Astrocyte (in vitro differentiated cells and primary cell): Measurements from ENCODE around the gene ZC3H4. TPM values are rescaled to one million over a fixed set of nuclear protein-coding genes. Genes with fewer than 3 reads are reported as not detected.

Source experiments
- DNase-seq: peaks from one replicate; pipeline ENCODE4 v3.0.0-alpha.2; 2010; ENCODE audit warnings: low read depth
- FAIRE-seq: peaks from 2 replicates; lab custom pipeline; 2011; peaks lifted over from hg19 to GRCh38; lab: Jason Lieb, UNC
- H2AFZ ChIP-seq: 2 replicates; pipeline ENCODE4 v1.6.0; 2012; ENCODE audit warnings: low read depth, low read length, inconsistent platforms
- H3K27ac ChIP-seq: 2 replicates; pipeline ENCODE4 v1.5.1; 2011; ENCODE audit warnings: low read depth, low read length, inconsistent platforms
- H3K27me3 ChIP-seq: 2 replicates; pipeline ENCODE4 v1.6.0; 2011; ENCODE audit warnings: low read length, inconsistent platforms; ENCODE audit not compliant: insufficient read depth
- H3K36me3 ChIP-seq: 2 replicates; pipeline ENCODE4 v1.5.1; 2011; ENCODE audit warnings: low read length, inconsistent platforms; ENCODE audit not compliant: insufficient read depth
- H3K4me1 ChIP-seq: 2 replicates; pipeline ENCODE4 v1.5.1; 2011; ENCODE audit warnings: low read length, inconsistent platforms; ENCODE audit not compliant: insufficient read depth
- H3K4me2 ChIP-seq: 2 replicates; pipeline ENCODE4 v1.6.0; 2012; ENCODE audit warnings: low read length, inconsistent platforms
- H3K4me3 ChIP-seq: 2 replicates; pipeline ENCODE4 v1.5.1; 2011; ENCODE audit warnings: low read depth, mild to moderate bottlenecking, low read length, inconsistent platforms; ENCODE audit not compliant: insufficient read depth
- H3K79me2 ChIP-seq: 2 replicates; pipeline ENCODE4 v1.6.0; 2012; ENCODE audit warnings: mild to moderate bottlenecking, low read length, inconsistent platforms; ENCODE audit not compliant: insufficient read depth
- H3K9ac ChIP-seq: 2 replicates; pipeline ENCODE4 v1.6.0; 2012; ENCODE audit warnings: mild to moderate bottlenecking, low read length, inconsistent platforms
- H3K9me3 ChIP-seq: 2 replicates; pipeline ENCODE4 v1.5.1; 2012; ENCODE audit warnings: low read depth, mild to moderate bottlenecking, low read length, inconsistent platforms; ENCODE audit not compliant: insufficient read depth
- H4K20me1 ChIP-seq: 2 replicates; pipeline ENCODE4 v1.6.0; 2012; ENCODE audit warnings: low read length, inconsistent platforms; ENCODE audit not compliant: insufficient read depth
- H3K27ac Mint-ChIP-seq: one replicate; pipeline ENCODE4 v1.8.0; 2021; ENCODE audit warnings: mild to moderate bottlenecking, mixed read lengths; ENCODE audit not compliant: unreplicated experiment
- H3K27me3 Mint-ChIP-seq: one replicate; pipeline ENCODE4 v1.8.0; 2021; ENCODE audit warnings: low read depth, mixed read lengths; ENCODE audit not compliant: unreplicated experiment
- H3K36me3 Mint-ChIP-seq: one replicate; pipeline ENCODE4 v1.8.0; 2021; ENCODE audit warnings: low read depth, mixed read lengths; ENCODE audit not compliant: unreplicated experiment
- H3K4me1 Mint-ChIP-seq: one replicate; pipeline ENCODE4 v1.8.0; 2021; ENCODE audit warnings: low read depth, mixed read lengths; ENCODE audit not compliant: unreplicated experiment
- H3K4me3 Mint-ChIP-seq: one replicate; pipeline ENCODE4 v1.8.0; 2021; ENCODE audit warnings: mild to moderate bottlenecking, moderate library complexity, mixed read lengths; ENCODE audit not compliant: unreplicated experiment
- H3K9me3 Mint-ChIP-seq: one replicate; pipeline ENCODE4 v1.8.0; 2021; ENCODE audit warnings: mild to moderate bottlenecking, mixed read lengths; ENCODE audit not compliant: unreplicated experiment
- EZH2 ChIP-seq: IDR thresholded peaks from 2 replicates; pipeline ENCODE4 v1.6.1; 2012; ENCODE audit warnings: mild to moderate bottlenecking, low read length, inconsistent platforms; ENCODE audit not compliant: insufficient read depth
- total RNA-seq: library from RNA; stranded (reverse); gene quantifications from 2 replicates; pipeline ENCODE4 v1.2.1, GENCODE V29; 2021
- TF ChIP-seq, protein P1 (sequence below): IDR thresholded peaks from 2 replicates; pipeline ENCODE4 v1.5.1; 2011; ENCODE audit warnings: low read depth, mild to moderate bottlenecking, inconsistent platforms, low read length, moderate library complexity; ENCODE audit not compliant: insufficient read depth

Gene ZC3H4
- total RNA-seq, 1 donor from 2014 or later: 42.3 TPM

DNA sequence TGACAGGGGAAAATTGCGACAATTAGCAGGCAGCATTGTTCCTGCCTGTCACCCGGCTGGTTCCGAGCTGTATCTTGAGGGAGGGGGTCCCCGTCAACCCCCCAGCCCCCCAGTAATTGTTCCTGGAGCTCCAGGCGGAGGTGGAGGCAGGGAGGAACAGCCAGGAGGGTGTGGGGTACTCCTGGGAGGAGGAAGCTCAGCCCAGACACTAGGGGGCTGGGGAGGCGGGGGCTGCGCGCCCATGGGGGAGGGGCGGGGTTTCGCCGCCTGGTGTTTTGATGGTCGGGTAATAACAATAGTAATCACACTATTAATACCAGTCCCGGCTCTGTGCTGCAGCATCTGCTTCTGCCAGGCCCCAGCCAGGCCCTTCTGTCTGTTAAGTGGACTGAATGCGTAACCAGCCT, 85.4 kb downstream of the ZC3H4 start:
- DNase-seq (no peak), FAIRE-seq (no peak)
- Histone ChIP-seq H3K4me2 (no peak overlapping the region), H3K27ac (no peak overlapping the region), H3K27me3 (peaks cover 19% of the 10 kb centered on the region), H3K9ac (no peak overlapping the region), H3K36me3 (no peaks in the 10 kb centered on the region), H3K4me3 (no peak overlapping the region), H3K4me1 (no peaks in the 10 kb centered on the region), H3K9me3 (no peaks in the 10 kb centered on the region), H4K20me1 (no peaks in the 10 kb centered on the region), H3K79me2 (no peaks in the 10 kb centered on the region), H2AFZ (no peak overlapping the region)
- no peak overlapping the region for H3K4me3 Mint-ChIP-seq
- H3K27ac Mint-ChIP-seq: no peak overlapping the region
- no peaks in the 10 kb centered on the region for H3K4me1 Mint-ChIP-seq
- H3K27me3 Mint-ChIP-seq: peaks cover 34% of the 10 kb centered on the region
- H3K36me3 Mint-ChIP-seq: no peaks in the 10 kb centered on the region
- no peaks in the 10 kb centered on the region for H3K9me3 Mint-ChIP-seq
- TF ChIP-seq EZH2: no peak
- TF ChIP-seq, protein P1, sequence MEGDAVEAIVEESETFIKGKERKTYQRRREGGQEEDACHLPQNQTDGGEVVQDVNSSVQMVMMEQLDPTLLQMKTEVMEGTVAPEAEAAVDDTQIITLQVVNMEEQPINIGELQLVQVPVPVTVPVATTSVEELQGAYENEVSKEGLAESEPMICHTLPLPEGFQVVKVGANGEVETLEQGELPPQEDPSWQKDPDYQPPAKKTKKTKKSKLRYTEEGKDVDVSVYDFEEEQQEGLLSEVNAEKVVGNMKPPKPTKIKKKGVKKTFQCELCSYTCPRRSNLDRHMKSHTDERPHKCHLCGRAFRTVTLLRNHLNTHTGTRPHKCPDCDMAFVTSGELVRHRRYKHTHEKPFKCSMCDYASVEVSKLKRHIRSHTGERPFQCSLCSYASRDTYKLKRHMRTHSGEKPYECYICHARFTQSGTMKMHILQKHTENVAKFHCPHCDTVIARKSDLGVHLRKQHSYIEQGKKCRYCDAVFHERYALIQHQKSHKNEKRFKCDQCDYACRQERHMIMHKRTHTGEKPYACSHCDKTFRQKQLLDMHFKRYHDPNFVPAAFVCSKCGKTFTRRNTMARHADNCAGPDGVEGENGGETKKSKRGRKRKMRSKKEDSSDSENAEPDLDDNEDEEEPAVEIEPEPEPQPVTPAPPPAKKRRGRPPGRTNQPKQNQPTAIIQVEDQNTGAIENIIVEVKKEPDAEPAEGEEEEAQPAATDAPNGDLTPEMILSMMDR: no peak

DNA sequence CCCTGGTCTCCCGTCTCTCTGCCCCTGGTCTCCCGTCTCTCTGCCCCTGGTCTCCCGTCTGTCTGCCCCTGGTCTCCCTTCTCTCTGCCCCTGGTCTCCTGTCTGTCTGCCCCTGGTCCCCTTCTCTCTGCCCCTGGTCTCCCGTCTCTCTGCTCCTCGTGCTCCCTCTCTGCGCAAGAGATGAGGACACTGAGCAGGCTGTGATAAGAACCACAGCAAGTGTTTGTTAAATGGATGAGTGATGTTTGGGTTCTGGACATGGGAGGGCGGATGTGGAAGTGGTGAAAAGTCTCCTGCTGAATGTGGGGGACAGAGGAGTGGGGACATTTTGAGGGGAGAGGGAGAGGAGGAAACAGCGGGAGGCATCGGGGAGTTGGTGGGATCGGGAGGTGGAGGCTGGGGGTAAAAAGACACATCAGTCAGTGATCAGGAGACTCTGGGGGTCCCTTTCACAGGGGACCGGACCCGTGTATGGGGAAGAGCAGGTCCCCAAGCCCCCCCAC, 85.9 kb downstream of the ZC3H4 start:
- H3K9me3 Mint-ChIP-seq: no peaks in the 10 kb centered on the region
- H3K4me3 Mint-ChIP-seq: no peak overlapping the region
- DNase-seq (no peak), FAIRE-seq (no peak)
- no peaks in the 10 kb centered on the region for H3K4me1 Mint-ChIP-seq
- Histone ChIP-seq H3K36me3 (no peaks in the 10 kb centered on the region), H4K20me1 (no peaks in the 10 kb centered on the region), H3K79me2 (no peaks in the 10 kb centered on the region), H3K9me3 (no peaks in the 10 kb centered on the region), H3K9ac (no peak overlapping the region), H3K4me3 (no peak overlapping the region), H2AFZ (no peak overlapping the region), H3K4me2 (no peak overlapping the region), H3K27me3 (peaks cover 25% of the 10 kb centered on the region), H3K27ac (no peak overlapping the region), H3K4me1 (no peaks in the 10 kb centered on the region)
- TF ChIP-seq, protein P1: no peak
- TF ChIP-seq EZH2: no peak
- H3K27ac Mint-ChIP-seq: no peak overlapping the region
- H3K36me3 Mint-ChIP-seq: no peaks in the 10 kb centered on the region
- H3K27me3 Mint-ChIP-seq: peaks cover 39% of the 10 kb centered on the region

DNA sequence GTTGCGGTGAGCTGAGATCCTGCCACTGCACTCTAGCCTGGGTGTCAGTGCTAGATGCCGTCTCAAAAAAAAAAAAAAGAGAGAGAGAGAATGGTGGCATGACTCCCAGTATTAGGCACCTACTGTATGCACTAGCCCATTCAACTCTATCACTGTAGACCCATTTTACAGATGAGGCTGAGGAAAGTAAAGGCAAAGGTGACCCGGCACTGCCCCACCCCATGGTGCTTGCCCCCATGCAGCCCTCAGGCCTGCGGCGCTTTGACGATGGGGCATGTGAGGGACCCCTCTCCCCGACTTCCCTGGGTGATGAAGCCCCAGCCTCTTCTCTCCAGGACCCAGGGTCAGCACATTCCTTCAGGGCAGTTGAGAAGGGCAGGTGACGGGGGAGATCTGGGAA, 86.7 kb downstream of the ZC3H4 start:
- no peak for TF ChIP-seq EZH2
- TF ChIP-seq, protein P1: no peak
- no peaks in the 10 kb centered on the region for H3K4me1 ChIP-seq
- no peak overlapping the region for H2AFZ ChIP-seq
- H3K27ac Mint-ChIP-seq: no peak overlapping the region
- H3K9me3 Mint-ChIP-seq: no peaks in the 10 kb centered on the region
- no peaks in the 10 kb centered on the region for H3K36me3 Mint-ChIP-seq
- no peaks in the 10 kb centered on the region for H3K4me1 Mint-ChIP-seq
- H3K36me3 ChIP-seq: no peaks in the 10 kb centered on the region
- H3K27ac ChIP-seq: no peak overlapping the region
- peaks cover 5% of the 10 kb centered on the region for H4K20me1 ChIP-seq
- FAIRE-seq (no peak), DNase-seq (no peak)
- H3K4me3 ChIP-seq: no peak overlapping the region
- peaks cover 30% of the 10 kb centered on the region for H3K27me3 ChIP-seq
- peaks cover 43% of the 10 kb centered on the region for H3K27me3 Mint-ChIP-seq
- H3K4me2 ChIP-seq: no peak overlapping the region
- H3K79me2 ChIP-seq: no peaks in the 10 kb centered on the region
- H3K9me3 ChIP-seq: no peaks in the 10 kb centered on the region
- H3K9ac ChIP-seq: no peak overlapping the region
- no peak overlapping the region for H3K4me3 Mint-ChIP-seq
